Muscle layer of duodenum (tissue), 2 donors: ENCODE data around the gene ITGAV.

Experiments
- H3K27ac ChIP-seq: one replicate; pipeline ENCODE4 v1.7.0; 2013; ENCODE audit warnings: mild to moderate bottlenecking, low read length
- H3K27me3 ChIP-seq: one replicate; pipeline ENCODE4 v1.7.0; 2013; ENCODE audit warnings: low read depth, mild to moderate bottlenecking, control low read depth, low read length
- H3K36me3 ChIP-seq, 2 donors: one replicate each; pipeline ENCODE4 v1.7.0; 2013; ENCODE audit warnings: low read length in 2 of 2, control low read depth in 1 of 2, mild to moderate bottlenecking in 1 of 2; ENCODE audit not compliant: insufficient read depth in 2 of 2, control insufficient read depth in 1 of 2
- H3K4me1 ChIP-seq, 2 donors: one replicate each; pipeline ENCODE4 v1.7.0; 2013; ENCODE audit warnings: low read length in 2 of 2, mild to moderate bottlenecking in 2 of 2, control low read depth in 1 of 2, moderate library complexity in 1 of 2; ENCODE audit not compliant: insufficient read depth in 2 of 2, control insufficient read depth in 1 of 2
- H3K4me3 ChIP-seq, 2 donors: one replicate each; pipeline ENCODE4 v1.7.0; 2013; ENCODE audit warnings: low read length in 2 of 2, low read depth in 1 of 2, mild to moderate bottlenecking in 1 of 2
- H3K9me3 ChIP-seq, 2 donors: one replicate each; pipeline ENCODE4 v1.7.0; 2013; ENCODE audit warnings: low read length in 2 of 2, control low read depth in 1 of 2, mild to moderate bottlenecking in 1 of 2; ENCODE audit not compliant: control insufficient read depth in 1 of 2
- donor health status: healthy.

ITGAV gene

GRCh38 chr2:186589612-186590349 is at the start of gene ITGAV:
ITGAV (plus strand) TSS chr2:186590056; CDS start chr2:186590339, 283 bp downstream.
- peak within 1 kb of the TSS; percentile 89 to 92 for H3K4me3 ChIP-seq
- H3K9me3 ChIP-seq, result no peaks in the 10 kb centered on the region
- peaks cover 0 to 22% of the 10 kb centered on the region in 2 donors for H3K36me3 ChIP-seq
- no peaks in the 10 kb centered on the region for H3K27me3 ChIP-seq
- H3K4me1 ChIP-seq, result peaks cover 9 to 20% of the 10 kb centered on the region in 2 donors
- peak within 1 kb of the TSS; percentile 95 for H3K27ac ChIP-seq

- H3K27ac ChIP-seq, result no peak overlapping the region
- no peaks in the 10 kb centered on the region for H3K27me3 ChIP-seq
- no peak overlapping the region for H3K4me3 ChIP-seq
- H3K36me3 ChIP-seq, result peaks cover 0 to 4% of the 10 kb centered on the region in 2 donors
- no peaks in the 10 kb centered on the region for H3K9me3 ChIP-seq
- H3K4me1 ChIP-seq, result peaks cover 0 to 5% of the 10 kb centered on the region in 2 donors
Measured at GRCh38 chr2:186540941-186541340, 48.9 kb upstream of the ITGAV start.

GRCh38 chr2:186542002-186542401 is 47.9 kb upstream of the ITGAV start:
- Histone ChIP-seq H3K27ac (no peak overlapping the region), H3K36me3 (peaks cover 0 to 4% of the 10 kb centered on the region in 2 donors), H3K27me3 (no peaks in the 10 kb centered on the region), H3K4me3 (no peak overlapping the region), H3K4me1 (peaks cover 3 to 5% of the 10 kb centered on the region in 2 donors), H3K9me3 (no peaks in the 10 kb centered on the region)

- H3K27ac ChIP-seq, result peak overlapping the region; percentile 84
Measured at GRCh38 chr2:186543561-186544131, 46.2 kb upstream of the ITGAV start.

GRCh38 chr2:186544255-186544675 is 45.6 kb upstream of the ITGAV start:
- no peak overlapping the region for H3K4me3 ChIP-seq
- H3K4me1 ChIP-seq, result peaks cover 3 to 5% of the 10 kb centered on the region in 2 donors
- H3K9me3 ChIP-seq, result no peaks in the 10 kb centered on the region
- H3K27me3 ChIP-seq, result no peaks in the 10 kb centered on the region
- H3K36me3 ChIP-seq, result peaks cover 0 to 4% of the 10 kb centered on the region in 2 donors
- H3K27ac ChIP-seq, result peak overlapping the region; percentile 84

More at GRCh38 chr2:186543561-186544131, 46.2 kb upstream of the ITGAV start:
- Histone ChIP-seq H3K9me3 (no peaks in the 10 kb centered on the region), H3K4me3 (no peak overlapping the region), H3K4me1 (peaks cover 3 to 5% of the 10 kb centered on the region in 2 donors), H3K36me3 (peaks cover 0 to 4% of the 10 kb centered on the region in 2 donors), H3K27me3 (no peaks in the 10 kb centered on the region)

GRCh38 chr2:186546846-186547245 is 43.0 kb upstream of the ITGAV start:
- H3K4me3 ChIP-seq, result no peak overlapping the region
- peaks cover 3 to 5% of the 10 kb centered on the region in 2 donors for H3K4me1 ChIP-seq
- no peaks in the 10 kb centered on the region for H3K9me3 ChIP-seq
- peaks cover 0 to 4% of the 10 kb centered on the region in 2 donors for H3K36me3 ChIP-seq
- H3K27ac ChIP-seq, result no peak overlapping the region
- H3K27me3 ChIP-seq, result no peaks in the 10 kb centered on the region

GRCh38 chr2:186551323-186552050 is 38.4 kb upstream of the ITGAV start:
- Histone ChIP-seq H3K27me3 (no peaks in the 10 kb centered on the region), H3K4me3 (no peak overlapping the region), H3K9me3 (no peaks in the 10 kb centered on the region), H3K4me1 (peaks cover 0 to under 1% of the 10 kb centered on the region in 2 donors), H3K27ac (no peak overlapping the region), H3K36me3 (no peaks in the 10 kb centered on the region)

- Histone ChIP-seq H3K27me3 (no peaks in the 10 kb centered on the region), H3K4me3 (no peak overlapping the region), H3K36me3 (no peaks in the 10 kb centered on the region), H3K9me3 (no peaks in the 10 kb centered on the region), H3K4me1 (no peaks in the 10 kb centered on the region), H3K27ac (no peak overlapping the region)
Measured at GRCh38 chr2:186554429-186554828, 35.4 kb upstream of the ITGAV start.

GRCh38 chr2:186554850-186555671 is 34.8 kb upstream of the ITGAV start:
- no peaks in the 10 kb centered on the region for H3K4me1 ChIP-seq

GRCh38 chr2:186558512-186559276 is 31.2 kb upstream of the ITGAV start:
- Histone ChIP-seq H3K27ac (no peak overlapping the region), H3K4me3 (no peak overlapping the region), H3K9me3 (no peaks in the 10 kb centered on the region), H3K27me3 (no peaks in the 10 kb centered on the region), H3K4me1 (no peaks in the 10 kb centered on the region), H3K36me3 (no peaks in the 10 kb centered on the region)

More at GRCh38 chr2:186554850-186555671, 34.8 kb upstream of the ITGAV start:
- no peak overlapping the region for H3K27ac ChIP-seq
- H3K36me3 ChIP-seq, result no peaks in the 10 kb centered on the region
- H3K4me3 ChIP-seq, result no peak overlapping the region
- H3K9me3 ChIP-seq, result no peaks in the 10 kb centered on the region
- no peaks in the 10 kb centered on the region for H3K27me3 ChIP-seq
